DOHH2 (cell line): ENCODE measurements around the gene ALPL.

Experiments used
- EZH2phosphoT487 ChIP-seq: fragments of 200-600 bp; sonication (generic); IDR thresholded peaks from 2 replicates; pipeline ENCODE4 v1.6.1; 2017; ENCODE audit warnings: borderline replicate concordance, mild to moderate bottlenecking, antibody characterized with exemption, low read length, moderate library complexity, mixed read lengths
- TF ChIP-seq, protein P1 (sequence below): fragments of 200-600 bp; sonication (generic); IDR thresholded peaks from one replicate; pipeline ENCODE4 v1.5.1; 2014; ENCODE audit warnings: antibody characterized with exemption, mild to moderate bottlenecking, low read depth, low read length; ENCODE audit not compliant: poor library complexity, severe bottlenecking

DNA sequence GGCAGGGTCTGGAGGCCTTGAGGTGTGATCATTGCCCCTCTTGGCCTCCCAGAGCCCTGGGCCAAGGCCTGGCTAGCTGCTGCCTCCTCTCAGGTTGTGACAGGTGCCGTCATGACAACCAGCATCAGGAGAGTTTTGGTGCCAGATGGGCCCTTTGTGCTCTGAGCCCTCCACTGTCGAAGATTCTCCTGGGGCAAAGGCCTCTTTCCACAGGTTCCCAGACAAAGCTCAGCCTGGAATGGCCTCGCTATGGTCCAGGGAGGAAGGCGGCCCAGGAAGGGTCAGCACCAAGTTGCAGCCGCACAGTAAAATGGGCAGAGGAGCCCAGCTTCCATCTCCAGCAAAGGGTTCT is 78.4 kb downstream of the ALPL start:
- TF ChIP-seq, protein P1, sequence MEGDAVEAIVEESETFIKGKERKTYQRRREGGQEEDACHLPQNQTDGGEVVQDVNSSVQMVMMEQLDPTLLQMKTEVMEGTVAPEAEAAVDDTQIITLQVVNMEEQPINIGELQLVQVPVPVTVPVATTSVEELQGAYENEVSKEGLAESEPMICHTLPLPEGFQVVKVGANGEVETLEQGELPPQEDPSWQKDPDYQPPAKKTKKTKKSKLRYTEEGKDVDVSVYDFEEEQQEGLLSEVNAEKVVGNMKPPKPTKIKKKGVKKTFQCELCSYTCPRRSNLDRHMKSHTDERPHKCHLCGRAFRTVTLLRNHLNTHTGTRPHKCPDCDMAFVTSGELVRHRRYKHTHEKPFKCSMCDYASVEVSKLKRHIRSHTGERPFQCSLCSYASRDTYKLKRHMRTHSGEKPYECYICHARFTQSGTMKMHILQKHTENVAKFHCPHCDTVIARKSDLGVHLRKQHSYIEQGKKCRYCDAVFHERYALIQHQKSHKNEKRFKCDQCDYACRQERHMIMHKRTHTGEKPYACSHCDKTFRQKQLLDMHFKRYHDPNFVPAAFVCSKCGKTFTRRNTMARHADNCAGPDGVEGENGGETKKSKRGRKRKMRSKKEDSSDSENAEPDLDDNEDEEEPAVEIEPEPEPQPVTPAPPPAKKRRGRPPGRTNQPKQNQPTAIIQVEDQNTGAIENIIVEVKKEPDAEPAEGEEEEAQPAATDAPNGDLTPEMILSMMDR = no peak
- TF ChIP-seq EZH2phosphoT487 = no peak
